Activated naive CD4-positive, alpha-beta T cell treated with anti-CD3 and anti-CD28 coated beads, Interleukin-2, amount 10 ng/mL, durations not matched to agents 7 days and 5 days (primary cell): ENCODE measurements around the gene TMEM253.

Experiments
- CTCF ChIA-PET: fragments of 350-600 bp; sonication (Branson Sonifier 250); formaldehyde crosslinking; loops from one replicate; lab custom pipeline; 2021; ENCODE audit warnings: antibody characterized with exemption; lab: Charles Lee
- DNase-seq: peaks from one replicate; pipeline ENCODE4 v3.0.0-alpha.2; 2020
- H3K27ac Mint-ChIP-seq: one replicate; pipeline ENCODE4 v1.8.0; 2021; ENCODE audit warnings: mild to moderate bottlenecking, moderate library complexity, mixed read lengths
- H3K27me3 Mint-ChIP-seq: one replicate; pipeline ENCODE4 v1.8.0; 2021; ENCODE audit warnings: mild to moderate bottlenecking, mixed read lengths
- H3K36me3 Mint-ChIP-seq: one replicate; pipeline ENCODE4 v1.8.0; 2021; ENCODE audit warnings: mixed read lengths
- H3K4me1 Mint-ChIP-seq: one replicate; pipeline ENCODE4 v1.8.0; 2021; ENCODE audit warnings: mixed read lengths
- H3K4me3 Mint-ChIP-seq: one replicate; pipeline ENCODE4 v1.8.0; 2021; ENCODE audit warnings: mild to moderate bottlenecking, moderate library complexity, mixed read lengths
- H3K9me3 Mint-ChIP-seq: one replicate; pipeline ENCODE4 v1.8.0; 2021; ENCODE audit warnings: mixed read lengths

The TMEM253 gene

GRCh38 chr14:21098076-21098891, 2.6 kb upstream of the TMEM253 start, which contains the start of gene ZNF219:
Gene ZNF219 (minus strand): TSS chr14:21098655. CDS start chr14:21093591, 5,064 bp downstream.
- Mint-ChIP-seq H3K4me1 (peaks cover 31% of the 10 kb centered on the region), H3K27ac (no peak within 1 kb of the TSS), H3K4me3 (peak within 1 kb of the TSS; percentile 77), H3K9me3 (no peaks in the 10 kb centered on the region), H3K36me3 (no peaks in the 10 kb centered on the region), H3K27me3 (peaks cover 64% of the 10 kb centered on the region)
- peak; percentile 56 for DNase-seq
- CTCF ChIA-PET = interaction anchor here (1.0 to 7.0 kb wide), 4 partner anchors 5 to 82 kb away, joined by 3 to 167 read pairs (median 53); partner anchors contain the start of gene TMEM253

GRCh38 chr14:21098892-21099595, 1.8 kb upstream of the TMEM253 start:
- CTCF ChIA-PET = interaction anchor here (0.9 to 13.9 kb wide), 3 partner anchors 10 to 84 kb away, joined by 5 to 208 read pairs (median 72); no protein-coding TSS in a partner anchor
- peak overlapping the region; percentile 77 for H3K4me3 Mint-ChIP-seq

GRCh38 chr14:21099596-21099985, 1.3 kb upstream of the TMEM253 start:
- DNase-seq = no peak
- Mint-ChIP-seq H3K36me3 (no peaks in the 10 kb centered on the region), H3K9me3 (no peaks in the 10 kb centered on the region), H3K27ac (no peak overlapping the region), H3K27me3 (peaks cover 54% of the 10 kb centered on the region), H3K4me3 (peak overlapping the region; percentile 77), H3K4me1 (peaks cover 35% of the 10 kb centered on the region)
- CTCF ChIA-PET = interaction anchor here (0.9 to 13.9 kb wide), 3 partner anchors 11 to 85 kb away, joined by 5 to 208 read pairs (median 72); no protein-coding TSS in a partner anchor

More at GRCh38 chr14:21098892-21099595, 1.8 kb upstream of the TMEM253 start:
- Mint-ChIP-seq H3K36me3 (no peaks in the 10 kb centered on the region), H3K27ac (no peak overlapping the region), H3K27me3 (peaks cover 58% of the 10 kb centered on the region), H3K4me1 (peaks cover 33% of the 10 kb centered on the region), H3K9me3 (no peaks in the 10 kb centered on the region)
- DNase-seq = no peak

GRCh38 chr14:21101802-21102413, 1.0 kb downstream of the TMEM253 start:
- no peaks in the 10 kb centered on the region for H3K9me3 Mint-ChIP-seq
- H3K4me3 Mint-ChIP-seq = peak overlapping the region; percentile 90
- peaks cover 44% of the 10 kb centered on the region for H3K4me1 Mint-ChIP-seq
- CTCF ChIA-PET = interaction anchor here (4.8 to 13.9 kb wide), 4 partner anchors 7 to 87 kb away, joined by 69 to 208 read pairs (median 120); no protein-coding TSS in a partner anchor
- no peak for DNase-seq
- peak overlapping the region; percentile 49 for H3K27ac Mint-ChIP-seq
- H3K27me3 Mint-ChIP-seq = peaks cover 45% of the 10 kb centered on the region
- no peaks in the 10 kb centered on the region for H3K36me3 Mint-ChIP-seq

- H3K4me1 Mint-ChIP-seq = peaks cover 41% of the 10 kb centered on the region
- no peak for DNase-seq
- peak overlapping the region; percentile 90 for H3K4me3 Mint-ChIP-seq
- H3K36me3 Mint-ChIP-seq = no peaks in the 10 kb centered on the region
- H3K27ac Mint-ChIP-seq = peak overlapping the region; percentile 81
- H3K27me3 Mint-ChIP-seq = peaks cover 38% of the 10 kb centered on the region
- CTCF ChIA-PET = interaction anchor here (0.7 to 13.9 kb wide), 9 partner anchors 8 to 88 kb away, joined by 3 to 208 read pairs (median 36); partner anchors contain the start of gene ARHGEF40
- no peaks in the 10 kb centered on the region for H3K9me3 Mint-ChIP-seq
These were observed 1.9 kb downstream of the TMEM253 start for GRCh38 chr14:21102521-21103410.

- CTCF ChIA-PET = interaction anchor here (0.7 to 13.9 kb wide), 9 partner anchors 9 to 88 kb away, joined by 3 to 208 read pairs (median 36); partner anchors contain the start of gene ARHGEF40
- Mint-ChIP-seq H3K4me1 (peaks cover 41% of the 10 kb centered on the region), H3K36me3 (no peaks in the 10 kb centered on the region), H3K27ac (peak overlapping the region; percentile 81), H3K4me3 (peak overlapping the region; percentile 90), H3K9me3 (no peaks in the 10 kb centered on the region), H3K27me3 (peaks cover 37% of the 10 kb centered on the region)
- DNase-seq = no peak
These were observed 2.5 kb downstream of the TMEM253 start for GRCh38 chr14:21103411-21103709.

GRCh38 chr14:21103710-21104447, 3.0 kb downstream of the TMEM253 start:
- CTCF ChIA-PET = interaction anchor here (0.7 to 13.9 kb wide), 31 partner anchors 9 to 387 kb away, joined by 3 to 208 read pairs (median 5); partner anchors contain the start of gene ARHGEF40
- no peaks in the 10 kb centered on the region for H3K9me3 Mint-ChIP-seq
- H3K4me1 Mint-ChIP-seq = peaks cover 39% of the 10 kb centered on the region
- peak; percentile 97 for DNase-seq
- H3K36me3 Mint-ChIP-seq = no peaks in the 10 kb centered on the region
- H3K27me3 Mint-ChIP-seq = peaks cover 32% of the 10 kb centered on the region
- peak overlapping the region; percentile 90 for H3K4me3 Mint-ChIP-seq
- peak overlapping the region; percentile 81 for H3K27ac Mint-ChIP-seq

GRCh38 chr14:21104448-21105060, 3.7 kb downstream of the TMEM253 start:
- H3K4me3 Mint-ChIP-seq = peak overlapping the region; percentile 90
- peak; percentile 73 for DNase-seq
- CTCF ChIA-PET = interaction anchor here (0.7 to 13.9 kb wide), 35 partner anchors 8 to 388 kb away, joined by 3 to 208 read pairs (median 4); partner anchors contain the start of gene ARHGEF40
- peaks cover 25% of the 10 kb centered on the region for H3K27me3 Mint-ChIP-seq
- H3K4me1 Mint-ChIP-seq = peaks cover 32% of the 10 kb centered on the region
- H3K27ac Mint-ChIP-seq = peak overlapping the region; percentile 81
- no peaks in the 10 kb centered on the region for H3K9me3 Mint-ChIP-seq
- H3K36me3 Mint-ChIP-seq = no peaks in the 10 kb centered on the region

- no peaks in the 10 kb centered on the region for H3K9me3 Mint-ChIP-seq
- H3K4me3 Mint-ChIP-seq = peak overlapping the region; percentile 90
- no peaks in the 10 kb centered on the region for H3K36me3 Mint-ChIP-seq
- no peak overlapping the region for H3K27ac Mint-ChIP-seq
- H3K27me3 Mint-ChIP-seq = peaks cover 20% of the 10 kb centered on the region
- peaks cover 30% of the 10 kb centered on the region for H3K4me1 Mint-ChIP-seq
- CTCF ChIA-PET = interaction anchor here (0.8 to 13.9 kb wide), 29 partner anchors 8 to 388 kb away, joined by 3 to 208 read pairs (median 5); partner anchors contain the start of gene ARHGEF40
- no peak for DNase-seq
These were observed 4.2 kb downstream of the TMEM253 start for GRCh38 chr14:21105095-21105494.

- Mint-ChIP-seq H3K9me3 (no peaks in the 10 kb centered on the region), H3K27me3 (peaks cover 13% of the 10 kb centered on the region), H3K36me3 (no peaks in the 10 kb centered on the region), H3K4me1 (peaks cover 31% of the 10 kb centered on the region), H3K4me3 (no peak overlapping the region), H3K27ac (no peak overlapping the region)
- CTCF ChIA-PET = interaction anchor here (1.0 to 13.9 kb wide), 6 partner anchors 9 to 91 kb away, joined by 3 to 208 read pairs (median 70); no protein-coding TSS in a partner anchor
- DNase-seq = no peak
These were observed 5.3 kb downstream of the TMEM253 start for GRCh38 chr14:21106176-21106497.

- Mint-ChIP-seq H3K27me3 (peaks cover 7% of the 10 kb centered on the region), H3K36me3 (no peaks in the 10 kb centered on the region), H3K4me3 (no peak overlapping the region), H3K4me1 (peaks cover 31% of the 10 kb centered on the region), H3K27ac (peak overlapping the region; percentile 56), H3K9me3 (no peaks in the 10 kb centered on the region)
- peak; percentile 86 for DNase-seq
- CTCF ChIA-PET = interaction anchor here (0.6 to 13.9 kb wide), 6 partner anchors 9 to 407 kb away, joined by 3 to 208 read pairs (median 37); no protein-coding TSS in a partner anchor
These were observed 5.8 kb downstream of the TMEM253 start for GRCh38 chr14:21106498-21107282.
